Measurements from ENCODE around the gene PRADC1. TPM values are rescaled to one million over a fixed set of nuclear protein-coding genes. Genes with fewer than 3 reads are reported as not detected.

Gene PRADC1
- total and polyA plus RNA-seq, 4 donors = 12.6 to 38.0 (median 24.7) TPM

DNA sequence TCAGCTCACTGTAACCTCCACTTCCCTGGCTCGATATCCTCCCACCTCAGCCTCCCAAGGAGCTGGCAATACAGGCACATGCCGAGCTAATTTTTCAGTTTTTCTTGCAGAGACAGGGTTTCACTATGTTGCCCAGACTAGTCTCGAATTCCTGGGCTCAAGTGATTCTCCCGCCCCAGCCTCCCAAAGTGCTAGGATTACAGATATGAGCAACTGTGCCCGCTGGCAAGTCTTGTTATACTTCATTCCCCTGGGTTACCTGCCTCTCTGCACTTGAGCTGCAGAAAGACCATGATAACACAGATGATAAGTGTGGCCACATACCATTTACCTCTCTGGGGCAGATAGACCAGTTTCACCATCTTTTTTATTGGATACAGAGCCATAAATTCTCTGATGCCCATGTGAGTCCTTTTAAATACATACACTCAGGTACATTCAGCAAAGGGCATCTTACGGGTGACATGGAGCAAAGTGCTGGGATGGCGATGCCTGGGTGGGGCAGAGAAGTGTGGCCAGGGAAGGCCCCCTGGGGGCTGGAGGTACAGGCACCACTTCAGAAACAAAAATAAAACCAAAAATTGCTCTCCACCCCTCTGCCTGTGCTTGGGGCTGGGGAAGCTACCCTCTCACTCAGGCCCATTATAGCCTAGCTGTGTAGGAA, 21.4 kb upstream of the PRADC1 start:
- H3K27ac ChIP-seq (ENCODE audit: low read depth, low read length) = no peak overlapping the region
- peaks cover 72% of the 10 kb centered on the region for H3K36me3 ChIP-seq (ENCODE audit: control insufficient read depth, insufficient read depth, low read length)
- H3K9me3 ChIP-seq (ENCODE audit: control insufficient read depth, insufficient read depth, low read length) = no peaks in the 10 kb centered on the region
- no peaks in the 10 kb centered on the region for H3K27me3 ChIP-seq (ENCODE audit: control insufficient read depth, insufficient read depth, low read length)
- WGBS (ENCODE audit: insufficient coverage) = 94% methylated on average over 6 of the region's 7 CpGs
- no peak for DNase-seq (ENCODE audit: low read depth in 4 of 6, low spot score in 6 of 6)
- H3K4me1 ChIP-seq (ENCODE audit: control insufficient read depth, insufficient read depth, low read length) = no peaks in the 10 kb centered on the region
- no peak overlapping the region for H3K4me3 ChIP-seq (ENCODE audit: low read depth, low read length)

GRCh38 chr2:73253901-73254300, 20.9 kb upstream of the PRADC1 start:
- no peak overlapping the region for H3K4me3 ChIP-seq (ENCODE audit: low read depth, low read length)
- H3K36me3 ChIP-seq (ENCODE audit: control insufficient read depth, insufficient read depth, low read length) = peaks cover 70% of the 10 kb centered on the region
- H3K27ac ChIP-seq (ENCODE audit: low read depth, low read length) = no peak overlapping the region
- H3K4me1 ChIP-seq (ENCODE audit: control insufficient read depth, insufficient read depth, low read length) = no peaks in the 10 kb centered on the region
- no peaks in the 10 kb centered on the region for H3K27me3 ChIP-seq (ENCODE audit: control insufficient read depth, insufficient read depth, low read length)
- 98% methylated on average over 3 of the region's 3 CpGs for WGBS (ENCODE audit: insufficient coverage)
- H3K9me3 ChIP-seq (ENCODE audit: control insufficient read depth, insufficient read depth, low read length) = no peaks in the 10 kb centered on the region
- no peak for DNase-seq (ENCODE audit: low read depth in 4 of 6, low spot score in 6 of 6)

DNA sequence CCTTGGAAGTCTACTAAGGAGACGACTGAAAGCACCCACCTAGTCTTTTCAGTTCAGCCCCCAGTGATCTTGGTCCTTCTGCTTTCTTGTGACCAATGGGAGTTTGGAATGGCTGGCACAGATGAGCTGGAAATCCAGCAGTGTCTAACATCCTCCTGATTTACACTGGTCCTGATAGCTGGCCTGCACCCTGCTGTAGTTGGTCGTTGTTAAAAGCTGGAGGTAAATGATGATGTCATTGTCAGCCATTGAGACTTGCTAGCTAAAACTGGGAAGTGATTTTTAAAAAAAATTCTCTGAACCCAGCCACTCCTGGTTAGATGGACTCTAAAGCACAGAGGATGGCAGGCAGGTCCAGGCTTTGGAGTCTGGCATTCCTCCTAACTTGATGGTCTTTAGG, 20.4 kb upstream of the PRADC1 start:
- DNase-seq (ENCODE audit: low read depth in 4 of 6, low spot score in 6 of 6) = no peak
- Histone ChIP-seq H3K27me3 (ENCODE audit: control insufficient read depth, insufficient read depth, low read length) (no peaks in the 10 kb centered on the region), H3K4me3 (ENCODE audit: low read depth, low read length) (no peak overlapping the region), H3K9me3 (ENCODE audit: control insufficient read depth, insufficient read depth, low read length) (no peaks in the 10 kb centered on the region), H3K27ac (ENCODE audit: low read depth, low read length) (no peak overlapping the region), H3K4me1 (ENCODE audit: control insufficient read depth, insufficient read depth, low read length) (no peaks in the 10 kb centered on the region), H3K36me3 (ENCODE audit: control insufficient read depth, insufficient read depth, low read length) (peaks cover 70% of the 10 kb centered on the region)
- 60% methylated on average over 1 of the region's 2 CpGs for WGBS (ENCODE audit: insufficient coverage)

DNA sequence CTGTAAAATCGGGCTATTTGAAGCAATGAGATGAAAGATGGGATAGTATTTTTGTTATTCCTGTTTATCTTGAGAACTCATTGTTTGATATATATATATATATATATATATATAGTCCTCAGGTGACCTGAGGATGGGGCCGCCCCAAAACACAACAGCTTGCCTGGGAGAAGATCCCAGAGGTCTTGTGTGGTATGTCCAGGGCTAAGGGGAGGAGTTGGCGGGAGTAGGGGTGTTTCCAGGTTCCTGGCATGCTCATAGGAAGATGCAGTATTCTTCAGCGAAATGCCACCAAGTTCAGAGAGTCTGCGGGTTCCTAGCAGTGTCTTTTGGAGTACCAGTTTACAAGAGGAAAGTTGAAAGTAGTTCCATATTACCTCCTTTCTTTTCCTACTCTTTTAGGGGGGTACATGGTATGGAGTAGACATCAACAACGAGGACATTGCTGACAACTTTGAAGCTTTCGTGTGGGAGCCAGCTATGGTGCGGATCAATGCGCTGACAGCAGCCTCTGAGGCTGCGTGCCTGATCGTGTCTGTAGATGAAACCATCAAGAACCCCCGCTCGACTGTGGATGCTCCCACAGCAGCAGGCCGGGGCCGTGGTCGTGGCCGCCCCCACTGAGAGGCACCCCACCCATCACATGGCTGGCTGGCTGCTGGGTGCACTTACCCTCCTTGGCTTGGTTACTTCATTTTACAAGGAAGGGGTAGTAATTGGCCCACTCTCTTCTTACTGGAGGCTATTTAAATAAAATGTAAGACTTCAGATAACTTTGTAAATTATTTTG, 19.4 kb upstream of the PRADC1 start:
- Histone ChIP-seq H3K4me3 (ENCODE audit: low read depth, low read length) (no peak overlapping the region), H3K4me1 (ENCODE audit: control insufficient read depth, insufficient read depth, low read length) (no peaks in the 10 kb centered on the region), H3K27me3 (ENCODE audit: control insufficient read depth, insufficient read depth, low read length) (no peaks in the 10 kb centered on the region), H3K27ac (ENCODE audit: low read depth, low read length) (no peak overlapping the region), H3K36me3 (ENCODE audit: control insufficient read depth, insufficient read depth, low read length) (peaks cover 69% of the 10 kb centered on the region), H3K9me3 (ENCODE audit: control insufficient read depth, insufficient read depth, low read length) (no peaks in the 10 kb centered on the region)
- 97% methylated on average over 7 of the region's 17 CpGs for WGBS (ENCODE audit: insufficient coverage)
- DNase-seq (ENCODE audit: low read depth in 4 of 6, low spot score in 6 of 6) = no peak

DNA sequence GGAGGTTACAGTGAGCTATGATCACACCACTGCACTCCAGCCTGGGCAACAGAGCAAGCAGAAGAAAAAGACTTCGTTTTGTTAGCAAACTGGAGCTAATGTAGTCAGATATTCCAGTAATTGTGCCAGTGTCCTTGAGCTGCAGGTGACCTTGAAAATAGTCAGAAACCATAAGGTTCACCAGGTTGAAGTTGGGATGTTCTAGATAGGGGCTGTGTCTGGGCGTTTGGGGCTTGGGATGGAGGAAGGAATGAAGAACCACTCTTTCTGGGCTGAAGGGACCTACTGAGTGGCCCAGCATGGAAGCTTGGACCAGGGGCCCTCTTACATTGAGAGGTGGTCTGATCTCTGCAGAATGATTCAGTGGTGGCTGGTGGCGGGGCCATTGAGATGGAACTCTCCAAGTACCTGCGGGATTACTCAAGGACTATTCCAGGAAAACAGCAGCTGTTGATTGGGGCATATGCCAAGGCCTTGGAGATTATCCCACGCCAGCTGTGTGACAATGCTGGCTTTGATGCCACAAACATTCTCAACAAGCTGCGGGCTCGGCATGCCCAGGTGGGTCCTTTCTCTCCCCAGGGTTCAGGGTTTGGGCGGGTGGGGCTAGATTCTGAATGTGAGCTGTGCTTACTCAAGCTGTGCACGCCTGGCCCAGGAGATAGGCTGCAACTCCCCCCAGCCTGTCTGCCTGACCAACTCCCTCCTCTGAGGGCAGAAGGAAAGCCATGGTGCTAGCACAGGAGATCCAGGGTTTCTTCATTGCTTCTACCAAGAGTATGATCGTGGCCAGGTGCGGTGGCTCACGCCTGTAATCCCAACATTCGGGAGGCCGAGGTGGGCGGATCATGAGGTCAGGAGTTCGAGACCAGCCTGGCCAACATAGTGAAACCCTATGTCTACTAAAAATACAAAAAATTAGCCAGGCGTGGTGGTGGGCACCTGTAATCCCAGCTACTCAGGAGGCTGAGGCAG, 18.1 kb upstream of the PRADC1 start:
- no peak overlapping the region for H3K27ac ChIP-seq (ENCODE audit: low read depth, low read length)
- no peak for DNase-seq (ENCODE audit: low read depth in 4 of 6, low spot score in 6 of 6)
- H3K4me1 ChIP-seq (ENCODE audit: control insufficient read depth, insufficient read depth, low read length) = no peaks in the 10 kb centered on the region
- H3K9me3 ChIP-seq (ENCODE audit: control insufficient read depth, insufficient read depth, low read length) = no peaks in the 10 kb centered on the region
- 87% methylated on average over 17 of the region's 17 CpGs for WGBS (ENCODE audit: insufficient coverage)
- peaks cover 74% of the 10 kb centered on the region for H3K36me3 ChIP-seq (ENCODE audit: control insufficient read depth, insufficient read depth, low read length)
- no peak overlapping the region for H3K4me3 ChIP-seq (ENCODE audit: low read depth, low read length)
- H3K27me3 ChIP-seq (ENCODE audit: control insufficient read depth, insufficient read depth, low read length) = no peaks in the 10 kb centered on the region

GRCh38 chr2:73249636-73250035, 16.6 kb upstream of the PRADC1 start:
- no peak for DNase-seq (ENCODE audit: low read depth in 4 of 6, low spot score in 6 of 6)
- peaks cover 71% of the 10 kb centered on the region for H3K36me3 ChIP-seq (ENCODE audit: control insufficient read depth, insufficient read depth, low read length)
- H3K27me3 ChIP-seq (ENCODE audit: control insufficient read depth, insufficient read depth, low read length) = no peaks in the 10 kb centered on the region
- 92% methylated on average over 8 of the region's 9 CpGs for WGBS (ENCODE audit: insufficient coverage)
- no peaks in the 10 kb centered on the region for H3K9me3 ChIP-seq (ENCODE audit: control insufficient read depth, insufficient read depth, low read length)
- H3K4me1 ChIP-seq (ENCODE audit: control insufficient read depth, insufficient read depth, low read length) = no peaks in the 10 kb centered on the region
- H3K27ac ChIP-seq (ENCODE audit: low read depth, low read length) = no peak overlapping the region
- no peak overlapping the region for H3K4me3 ChIP-seq (ENCODE audit: low read depth, low read length)

- no peak overlapping the region for H3K27ac ChIP-seq (ENCODE audit: low read depth, low read length)
- WGBS (ENCODE audit: insufficient coverage) = 84% methylated on average over 3 of the region's 3 CpGs
- DNase-seq (ENCODE audit: low read depth in 4 of 6, low spot score in 6 of 6) = no peak
Observed at GRCh38 chr2:73246850-73247249, 13.8 kb upstream of the PRADC1 start.

GRCh38 chr2:73244580-73244979, 11.5 kb upstream of the PRADC1 start:
- H3K27ac ChIP-seq (ENCODE audit: low read depth, low read length) = no peak overlapping the region
- WGBS (ENCODE audit: insufficient coverage) = 67% methylated on average over 1 of the region's 3 CpGs
- no peak for DNase-seq (ENCODE audit: low read depth in 4 of 6, low spot score in 6 of 6)
- no peaks in the 10 kb centered on the region for H3K9me3 ChIP-seq (ENCODE audit: control insufficient read depth, insufficient read depth, low read length)
- H3K4me3 ChIP-seq (ENCODE audit: low read depth, low read length) = no peak overlapping the region
- H3K27me3 ChIP-seq (ENCODE audit: control insufficient read depth, insufficient read depth, low read length) = no peaks in the 10 kb centered on the region
- H3K36me3 ChIP-seq (ENCODE audit: control insufficient read depth, insufficient read depth, low read length) = peaks cover 50% of the 10 kb centered on the region
- H3K4me1 ChIP-seq (ENCODE audit: control insufficient read depth, insufficient read depth, low read length) = peaks cover 2% of the 10 kb centered on the region

More at GRCh38 chr2:73246850-73247249, 13.8 kb upstream of the PRADC1 start:
- Histone ChIP-seq H3K36me3 (ENCODE audit: control insufficient read depth, insufficient read depth, low read length) (peaks cover 69% of the 10 kb centered on the region), H3K4me3 (ENCODE audit: low read depth, low read length) (no peak overlapping the region), H3K9me3 (ENCODE audit: control insufficient read depth, insufficient read depth, low read length) (no peaks in the 10 kb centered on the region), H3K27me3 (ENCODE audit: control insufficient read depth, insufficient read depth, low read length) (no peaks in the 10 kb centered on the region), H3K4me1 (ENCODE audit: control insufficient read depth, insufficient read depth, low read length) (peaks cover 2% of the 10 kb centered on the region)

- H3K27ac ChIP-seq (ENCODE audit: low read depth, low read length) = peak overlapping the region; percentile 10
- no peak overlapping the region for H3K4me3 ChIP-seq (ENCODE audit: low read depth, low read length)
- H3K4me1 ChIP-seq (ENCODE audit: control insufficient read depth, insufficient read depth, low read length) = peaks cover 2% of the 10 kb centered on the region
- WGBS (ENCODE audit: insufficient coverage) = 19% methylated on average over 3 of the region's 5 CpGs
- peaks cover 45% of the 10 kb centered on the region for H3K36me3 ChIP-seq (ENCODE audit: control insufficient read depth, insufficient read depth, low read length)
- no peaks in the 10 kb centered on the region for H3K27me3 ChIP-seq (ENCODE audit: control insufficient read depth, insufficient read depth, low read length)
- DNase-seq (ENCODE audit: low read depth in 4 of 6, low spot score in 6 of 6) = peak in 2 of 6 donors; percentile 68 to 83
- no peaks in the 10 kb centered on the region for H3K9me3 ChIP-seq (ENCODE audit: control insufficient read depth, insufficient read depth, low read length)
Observed at GRCh38 chr2:73243884-73244570, 11.0 kb upstream of the PRADC1 start.

Measured in spinal cord (tissue), 10 donors.